IPS DF 4.7 (cell line): ENCODE measurements around the gene SDC3.

Experiments used
- DNase-seq: peaks from one replicate; pipeline ENCODE4 v3.0.0-alpha.2; 2013; ENCODE audit warnings: low spot score; ENCODE audit errors: extremely low read depth

SDC3 gene

GRCh38 chr1:30855686-30856259 lies 52.8 kb downstream of the SDC3 start:
- no peak for DNase-seq

DNA sequence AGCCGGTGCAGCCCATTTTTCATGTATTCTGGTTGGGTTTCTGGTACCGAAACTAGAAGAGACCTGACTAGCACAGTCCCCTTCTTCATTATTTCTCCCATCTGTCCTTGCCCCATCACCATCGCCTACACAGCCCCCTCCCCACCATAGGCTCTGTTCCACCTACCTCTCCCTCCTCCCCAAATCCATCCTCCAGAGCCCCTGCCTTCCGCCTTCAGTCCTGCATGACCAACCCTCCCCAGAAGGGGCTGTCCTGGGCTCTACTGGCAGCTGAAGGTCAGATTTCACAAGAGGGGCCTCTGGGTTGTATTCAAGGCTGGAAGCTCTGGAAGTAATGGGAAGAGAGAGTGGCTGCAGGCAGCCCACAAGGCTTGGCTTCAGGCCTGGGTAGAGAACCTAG lies 55.2 kb downstream of the SDC3 start:
- DNase-seq = no peak

- no peak for DNase-seq
Measured at GRCh38 chr1:30852026-30852425, 56.5 kb downstream of the SDC3 start.

- no peak for DNase-seq
Measured at GRCh38 chr1:30851286-30851685, 57.3 kb downstream of the SDC3 start.

- DNase-seq = no peak
Measured at GRCh38 chr1:30850607-30851006, 58.0 kb downstream of the SDC3 start.

DNA sequence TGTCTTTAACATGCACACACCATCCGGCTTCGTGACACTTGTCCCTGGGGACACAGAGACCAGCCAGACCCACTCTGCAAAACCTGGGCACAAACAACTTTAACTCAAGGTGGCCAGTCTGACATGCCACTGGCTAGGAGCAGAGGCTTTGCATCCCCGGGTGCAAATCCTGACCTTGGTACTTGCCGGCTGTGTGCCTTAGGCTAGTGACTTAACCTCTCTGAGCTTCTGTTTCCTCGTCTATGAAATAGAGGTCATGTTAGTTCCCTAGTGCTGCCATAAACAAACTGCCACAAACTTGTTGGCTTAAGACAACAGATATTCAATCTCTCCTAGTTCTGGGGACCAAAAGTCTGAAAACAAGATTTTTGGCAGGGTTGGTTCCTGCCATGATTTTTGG lies 60.4 kb downstream of the SDC3 start:
- no peak for DNase-seq

DNA sequence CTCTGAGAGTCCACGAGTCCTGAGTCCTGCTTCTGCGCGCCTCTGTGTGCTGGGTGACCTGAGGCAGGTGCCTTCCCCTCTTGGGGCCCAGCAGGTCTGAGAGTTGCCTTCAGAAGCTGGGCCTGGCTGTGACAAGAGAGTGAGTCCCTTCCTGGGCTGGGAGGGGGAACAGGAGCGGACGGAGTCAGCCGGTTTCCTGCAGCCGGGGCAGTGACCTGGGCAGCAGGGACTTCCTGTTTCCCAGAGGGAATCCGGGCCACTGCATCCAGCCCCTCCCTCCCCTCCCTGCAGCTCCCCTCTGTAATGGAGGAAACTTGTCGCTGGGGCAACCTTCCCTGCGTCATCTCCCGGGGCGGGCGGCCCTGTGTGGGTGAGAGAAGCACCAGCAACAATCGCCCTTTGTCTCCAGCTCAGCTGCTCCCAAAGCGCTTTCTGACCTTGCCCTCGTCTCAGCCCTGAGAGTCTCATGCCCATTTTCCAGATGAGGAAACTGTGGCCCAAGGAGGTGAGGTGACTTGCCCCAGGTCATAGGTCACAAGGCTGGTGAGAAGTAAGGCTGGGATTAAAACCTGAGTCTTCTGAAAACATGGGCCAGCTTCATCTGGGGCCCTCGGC lies 61.1 kb downstream of the SDC3 start:
- no peak for DNase-seq

DNA sequence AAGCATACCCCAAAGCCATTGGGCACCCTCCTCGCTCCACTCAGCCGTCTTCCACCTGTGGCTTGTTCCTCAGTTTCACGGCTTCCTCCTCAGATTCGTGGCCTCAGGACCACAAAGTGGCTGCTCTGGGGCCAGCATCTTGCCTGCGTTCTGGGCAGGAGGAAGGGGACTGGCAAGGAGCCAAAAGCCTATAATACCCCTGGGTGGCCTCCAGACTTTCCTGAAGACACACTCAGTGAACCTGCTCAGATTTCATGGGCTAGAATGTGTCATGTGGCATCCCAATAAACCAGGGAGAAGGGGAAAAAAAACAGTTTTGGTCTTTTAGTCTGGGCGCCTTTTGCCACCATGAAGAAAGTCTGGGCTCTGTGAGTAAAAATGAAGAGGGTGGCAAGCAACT lies 62.0 kb downstream of the SDC3 start:
- no peak for DNase-seq

- DNase-seq = no peak
Measured at GRCh38 chr1:30845904-30846290, 62.7 kb downstream of the SDC3 start.

DNA sequence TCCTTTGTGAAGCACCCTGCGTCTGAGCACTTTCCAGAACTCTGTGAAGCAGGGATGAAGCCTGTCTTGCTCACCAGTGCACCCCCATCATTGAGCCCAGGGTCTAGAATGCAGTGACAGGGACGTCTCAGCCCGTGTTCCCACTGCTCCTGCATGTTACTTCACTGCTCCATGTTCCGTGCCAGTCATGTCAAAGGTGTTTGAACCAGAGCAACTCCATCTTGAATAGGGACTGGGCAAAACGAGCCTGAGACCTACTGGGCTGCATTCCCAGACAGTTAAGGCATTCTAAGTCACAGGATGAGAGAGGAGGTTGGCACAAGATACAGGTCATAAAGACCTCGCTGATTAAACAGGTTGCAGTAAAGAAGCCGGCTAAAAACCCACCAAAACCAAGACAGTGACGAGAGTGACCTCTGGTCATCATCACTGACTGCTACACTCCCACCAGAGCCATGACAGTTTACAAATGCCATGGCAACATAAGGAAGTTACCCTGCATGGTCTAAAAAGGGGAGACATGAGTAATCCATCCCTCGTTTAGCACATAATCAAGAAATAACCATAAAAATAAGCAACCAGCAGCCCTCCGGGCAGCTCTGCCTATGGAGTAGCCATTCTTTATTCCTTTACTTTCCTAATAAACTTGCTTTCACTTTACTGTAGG lies 63.2 kb downstream of the SDC3 start:
- no peak for DNase-seq

DNA sequence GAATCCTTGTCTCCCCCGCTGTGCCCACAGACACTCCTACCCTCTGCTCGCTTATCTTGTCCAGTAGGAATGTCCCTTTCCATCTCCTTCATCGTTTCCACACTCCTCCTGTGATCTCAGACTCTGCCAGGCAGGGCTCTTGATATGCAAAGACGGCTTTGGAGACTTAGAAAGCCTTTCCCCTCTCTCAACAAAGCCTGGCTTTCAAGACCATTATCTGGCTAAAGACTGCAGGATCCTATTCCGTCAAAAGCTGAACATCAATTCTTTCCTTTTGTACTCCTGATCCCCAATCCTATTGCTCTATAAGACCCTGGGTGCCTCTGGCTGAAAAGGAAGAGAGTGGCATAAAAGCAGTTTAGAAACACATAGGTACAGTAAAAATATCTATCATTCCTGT lies 63.9 kb downstream of the SDC3 start:
- DNase-seq = no peak

DNA sequence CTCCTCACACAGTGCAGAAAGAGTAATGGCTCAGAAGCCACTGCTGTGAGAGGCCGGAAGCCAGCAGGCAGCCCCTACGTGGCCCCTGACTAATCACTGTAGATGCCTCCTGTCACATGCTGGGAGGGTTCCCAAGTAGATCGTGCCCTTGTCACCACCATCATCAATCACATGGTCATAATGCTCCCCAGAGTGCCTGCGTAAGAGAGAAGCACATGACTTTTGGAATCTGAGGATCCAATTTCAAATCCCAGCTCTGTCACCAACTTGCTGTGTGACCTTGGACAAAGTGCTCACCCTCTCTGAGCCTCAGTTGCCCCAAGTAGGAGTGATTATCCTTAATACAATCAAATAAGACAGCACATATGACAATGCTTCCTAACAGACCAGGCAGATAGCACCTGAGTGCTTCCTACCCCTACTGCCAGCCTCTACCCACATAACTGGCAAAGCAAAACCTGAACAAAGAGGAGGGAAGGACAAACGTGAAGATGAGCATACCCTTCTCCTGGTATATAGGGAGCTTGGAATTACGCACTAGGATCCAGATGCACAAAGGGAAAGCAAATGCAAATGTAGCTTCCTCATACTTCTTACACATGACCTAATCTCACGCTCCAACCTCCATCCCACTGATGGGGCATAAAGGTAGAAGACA lies 65.7 kb downstream of the SDC3 start:
- DNase-seq = no peak

- no peak for DNase-seq
Measured at GRCh38 chr1:30840904-30841598, 67.5 kb downstream of the SDC3 start.

DNA sequence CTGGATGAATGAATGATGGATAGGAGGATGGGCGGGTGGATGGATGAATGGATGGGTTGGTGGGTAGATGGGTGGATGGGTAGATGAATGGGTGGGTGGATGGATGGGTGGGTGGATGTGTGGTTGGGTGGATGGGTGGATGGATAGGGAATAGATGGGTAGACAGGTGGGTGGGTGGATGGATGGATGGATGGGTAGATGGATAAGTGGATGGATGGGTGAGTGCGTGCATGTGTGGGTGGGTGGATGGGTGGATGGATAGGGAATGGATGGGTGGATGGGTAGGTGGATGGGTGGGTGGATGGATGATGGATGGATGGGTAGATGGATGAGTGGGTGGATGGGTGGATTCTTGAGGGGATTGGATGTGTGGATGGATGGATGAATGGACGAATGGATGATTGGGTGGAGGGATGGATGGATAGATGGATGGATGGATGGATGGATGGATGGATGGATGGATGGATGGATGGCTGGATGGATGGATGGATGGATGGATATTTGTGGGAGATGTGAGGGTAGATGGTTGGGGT lies 68.7 kb downstream of the SDC3 start:
- no peak for DNase-seq

DNA sequence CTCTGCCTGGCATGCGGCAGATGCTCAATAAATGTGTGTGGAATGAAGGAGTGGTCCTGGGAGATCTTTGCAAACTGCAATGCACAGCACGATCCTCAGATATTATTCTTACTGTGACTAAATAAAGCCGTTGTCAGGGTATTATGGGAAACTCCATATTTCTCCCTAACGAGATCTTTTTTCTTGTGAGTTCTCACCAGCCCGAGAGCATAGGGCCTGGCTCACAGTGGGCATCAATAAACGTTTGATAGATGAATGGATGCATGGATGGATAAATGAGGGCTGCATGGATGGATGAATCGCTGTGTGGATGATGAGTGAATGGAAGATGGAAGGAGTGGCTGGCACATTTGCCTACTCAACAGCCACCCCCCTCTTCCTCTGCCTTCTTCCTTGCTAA lies 69.6 kb downstream of the SDC3 start:
- DNase-seq = no peak

GRCh38 chr1:30837653-30838052 lies 70.9 kb downstream of the SDC3 start:
- DNase-seq = no peak

- no peak for DNase-seq
Measured at GRCh38 chr1:30834253-30834652, 74.3 kb downstream of the SDC3 start.

GRCh38 chr1:30830537-30830936 lies 78.0 kb downstream of the SDC3 start:
- DNase-seq = no peak

DNA sequence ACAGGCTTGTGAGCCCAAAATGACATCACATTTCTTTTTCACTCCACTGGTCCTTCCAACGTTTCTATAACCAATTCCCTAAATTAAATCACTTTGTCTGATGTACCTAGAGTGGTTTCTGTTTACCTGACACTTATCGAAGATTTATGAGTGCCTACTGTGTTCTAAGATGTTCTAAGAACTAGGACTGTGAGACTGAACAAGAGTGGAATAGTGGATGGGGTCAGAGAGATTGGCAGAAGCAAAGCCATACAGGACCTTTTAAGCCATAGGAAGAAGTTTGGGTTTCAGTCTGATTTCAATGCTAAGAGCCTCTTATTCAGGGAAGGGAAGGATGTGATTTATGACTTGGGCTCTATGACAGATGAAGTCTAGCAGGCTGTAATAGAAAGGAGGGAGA lies 78.7 kb downstream of the SDC3 start:
- no peak for DNase-seq

GRCh38 chr1:30824736-30825429 lies 83.7 kb downstream of the SDC3 start:
- DNase-seq = no peak
